Endodermal cell (in vitro differentiated cells): ENCODE data around the gene GSAP. TPM values are rescaled to one million over a fixed set of nuclear protein-coding genes. Genes with fewer than 3 reads are reported as not detected.

Experiments used
- DNase-seq: peaks from one replicate; pipeline ENCODE4 v3.0.0-alpha.2; 2017
- H3K27ac ChIP-seq: 2 replicates; pipeline ENCODE4 v1.5.1; 2013; ENCODE audit warnings: mild to moderate bottlenecking, low read depth, low read length, moderate library complexity
- H3K27me3 ChIP-seq: 2 replicates; pipeline ENCODE4 v1.6.1; 2013; ENCODE audit warnings: mild to moderate bottlenecking, low read length, moderate library complexity; ENCODE audit not compliant: insufficient read depth, control insufficient read depth, poor library complexity, severe bottlenecking
- H3K36me3 ChIP-seq: 2 replicates; pipeline ENCODE4 v1.7.0; 2013; ENCODE audit warnings: mild to moderate bottlenecking, low read length, moderate library complexity; ENCODE audit not compliant: control insufficient read depth, insufficient read depth
- H3K4me1 ChIP-seq: one replicate; pipeline ENCODE4 v1.7.0; 2013; ENCODE audit warnings: low read length; ENCODE audit not compliant: control insufficient read depth, insufficient read depth
- H3K4me3 ChIP-seq: 2 replicates; pipeline ENCODE4 v1.5.1; 2013; ENCODE audit warnings: mild to moderate bottlenecking, low read length, moderate library complexity
- H3K9ac ChIP-seq: 2 replicates; pipeline ENCODE4 v1.6.1; 2013; ENCODE audit warnings: mild to moderate bottlenecking, low read length, moderate library complexity; ENCODE audit not compliant: poor library complexity, severe bottlenecking; ENCODE audit errors: extremely low read depth
- H3K9me3 ChIP-seq: 2 replicates; pipeline ENCODE4 v1.6.1; 2013; ENCODE audit warnings: mild to moderate bottlenecking, low read length, moderate library complexity; ENCODE audit not compliant: control insufficient read depth
- H3K27ac Mint-ChIP-seq: 2 replicates; pipeline ENCODE4 v1.8.0; 2020; ENCODE audit warnings: mixed read lengths
- H3K27me3 Mint-ChIP-seq: 2 replicates; pipeline ENCODE4 v1.8.0; 2021; ENCODE audit warnings: mild to moderate bottlenecking, mixed read lengths; ENCODE audit not compliant: insufficient read depth
- H3K36me3 Mint-ChIP-seq: 2 replicates; pipeline ENCODE4 v1.8.0; 2020; ENCODE audit warnings: low read depth, mixed read lengths
- H3K4me1 Mint-ChIP-seq: 2 replicates; pipeline ENCODE4 v1.8.0; 2020; ENCODE audit warnings: mixed read lengths
- H3K4me3 Mint-ChIP-seq: 2 replicates; pipeline ENCODE4 v1.8.0; 2020; ENCODE audit warnings: mild to moderate bottlenecking, moderate library complexity, mixed read lengths
- H3K9me3 Mint-ChIP-seq: 2 replicates; pipeline ENCODE4 v1.8.0; 2020; ENCODE audit warnings: mild to moderate bottlenecking, mixed read lengths
- WGBS, 2 experiments: methylation state at CpG; one replicate each; pipeline versions ENCODE4 v1.1.5 to v1.1.7; 2013; ENCODE audit warnings: missing lambda C conversion rate in 2 of 2, mixed read lengths in 1 of 2; ENCODE audit not compliant: insufficient coverage in 1 of 2, insufficient read length in 1 of 2; 5-methylcytosine and 5-hydroxymethylcytosine counted together
- total RNA-seq, 2 donors: library from RNA; stranded (reverse); fragmentation: NEBNext Ultra II Directional in 1 of 2; extraction: Animal tissue kit (Norgen Biotek cat#: 25700) in 1 of 2; gene quantifications; 2 replicates in 1 of 2; 3 replicates in 1 of 2; pipeline ENCODE4 v1.2.1, GENCODE V29; 2021
- TF ChIP-seq, protein P1 (sequence below): fragments of 200-600 bp; sonication (generic); conservative IDR thresholded peaks from 2 replicates; pipeline ENCODE4 v1.5.0; 2021; ENCODE audit warnings: antibody characterized with exemption, mild to moderate bottlenecking

GSAP gene
- total RNA-seq, 2 donors from 2014 or later: 0.82 to 0.90 TPM

DNA sequence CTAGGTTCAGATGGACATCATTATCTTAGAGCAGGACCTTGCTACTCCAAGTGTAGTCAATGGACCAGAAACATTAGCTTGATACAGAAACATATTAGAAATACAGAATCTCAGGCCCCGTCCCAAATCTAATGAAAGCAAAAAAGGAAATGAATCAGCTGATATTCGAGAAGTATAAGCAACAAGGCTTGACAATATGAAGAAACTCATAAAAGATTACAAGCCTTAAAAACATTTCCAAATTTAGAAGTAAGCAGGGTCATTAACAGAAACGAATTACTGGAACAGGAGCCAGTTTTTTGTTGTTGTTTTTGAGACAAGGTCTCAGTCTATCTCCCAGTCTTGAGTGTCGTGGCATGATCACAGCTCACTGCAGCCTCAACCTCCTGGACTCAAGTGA lies 40.5 kb upstream of the GSAP start:
- H3K27me3 Mint-ChIP-seq: no peaks in the 10 kb centered on the region

DNA sequence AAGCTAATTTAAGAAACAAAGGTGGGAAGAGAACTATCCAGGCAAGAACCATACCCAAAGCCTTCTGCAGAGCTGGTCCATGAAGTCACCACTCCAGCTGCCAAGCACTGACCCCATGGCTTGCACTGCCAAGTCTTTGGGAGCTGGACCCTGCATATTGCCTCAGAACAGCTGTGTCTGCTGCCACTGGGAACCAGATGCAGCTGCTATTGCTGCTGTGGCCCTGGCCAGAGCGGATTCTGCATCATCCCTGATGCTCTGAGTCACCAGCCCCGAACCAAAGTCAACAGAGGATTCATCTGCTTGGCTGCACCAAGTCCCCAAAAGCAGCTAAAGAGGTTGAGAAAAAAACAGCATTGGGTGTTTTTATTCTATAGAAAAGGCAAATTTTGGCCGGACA lies 39.2 kb upstream of the GSAP start:
- no peak overlapping the region for H3K27ac ChIP-seq
- H3K36me3 Mint-ChIP-seq: no peaks in the 10 kb centered on the region
- H3K4me1 ChIP-seq: no peaks in the 10 kb centered on the region
- peaks cover 1% of the 10 kb centered on the region for H3K9me3 Mint-ChIP-seq
- H3K4me3 ChIP-seq: no peak overlapping the region
- no peak overlapping the region for H3K4me3 Mint-ChIP-seq
- H3K9me3 ChIP-seq: no peaks in the 10 kb centered on the region
- no peaks in the 10 kb centered on the region for H3K36me3 ChIP-seq
- TF ChIP-seq, protein P1, sequence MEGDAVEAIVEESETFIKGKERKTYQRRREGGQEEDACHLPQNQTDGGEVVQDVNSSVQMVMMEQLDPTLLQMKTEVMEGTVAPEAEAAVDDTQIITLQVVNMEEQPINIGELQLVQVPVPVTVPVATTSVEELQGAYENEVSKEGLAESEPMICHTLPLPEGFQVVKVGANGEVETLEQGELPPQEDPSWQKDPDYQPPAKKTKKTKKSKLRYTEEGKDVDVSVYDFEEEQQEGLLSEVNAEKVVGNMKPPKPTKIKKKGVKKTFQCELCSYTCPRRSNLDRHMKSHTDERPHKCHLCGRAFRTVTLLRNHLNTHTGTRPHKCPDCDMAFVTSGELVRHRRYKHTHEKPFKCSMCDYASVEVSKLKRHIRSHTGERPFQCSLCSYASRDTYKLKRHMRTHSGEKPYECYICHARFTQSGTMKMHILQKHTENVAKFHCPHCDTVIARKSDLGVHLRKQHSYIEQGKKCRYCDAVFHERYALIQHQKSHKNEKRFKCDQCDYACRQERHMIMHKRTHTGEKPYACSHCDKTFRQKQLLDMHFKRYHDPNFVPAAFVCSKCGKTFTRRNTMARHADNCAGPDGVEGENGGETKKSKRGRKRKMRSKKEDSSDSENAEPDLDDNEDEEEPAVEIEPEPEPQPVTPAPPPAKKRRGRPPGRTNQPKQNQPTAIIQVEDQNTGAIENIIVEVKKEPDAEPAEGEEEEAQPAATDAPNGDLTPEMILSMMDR: no peak
- H3K27me3 Mint-ChIP-seq: no peaks in the 10 kb centered on the region
- no peak overlapping the region for H3K27ac Mint-ChIP-seq
- H3K4me1 Mint-ChIP-seq: peaks cover 6% of the 10 kb centered on the region
- no peak overlapping the region for H3K9ac ChIP-seq
- DNase-seq: no peak
- no peaks in the 10 kb centered on the region for H3K27me3 ChIP-seq
- 90 to 100% methylated on average over 2 to 3 of the region's 3 CpGs for WGBS, 2 experiments

More for the DNA sequence above, 40.5 kb upstream of the GSAP start:
- peaks cover 12% of the 10 kb centered on the region for H3K4me1 Mint-ChIP-seq
- peaks cover 1% of the 10 kb centered on the region for H3K9me3 Mint-ChIP-seq
- H3K36me3 ChIP-seq: no peaks in the 10 kb centered on the region
- H3K27ac Mint-ChIP-seq: no peak overlapping the region
- H3K27ac ChIP-seq: no peak overlapping the region
- no peak for DNase-seq
- TF ChIP-seq, protein P1: no peak
- H3K36me3 Mint-ChIP-seq: no peaks in the 10 kb centered on the region
- H3K4me3 Mint-ChIP-seq: no peak overlapping the region
- H3K9ac ChIP-seq: no peak overlapping the region
- WGBS, 2 experiments: 98 to 100% methylated on average over 1 to 4 of the region's 4 CpGs
- no peak overlapping the region for H3K4me3 ChIP-seq
- no peaks in the 10 kb centered on the region for H3K27me3 ChIP-seq
- H3K9me3 ChIP-seq: no peaks in the 10 kb centered on the region
- H3K4me1 ChIP-seq: no peaks in the 10 kb centered on the region

DNA sequence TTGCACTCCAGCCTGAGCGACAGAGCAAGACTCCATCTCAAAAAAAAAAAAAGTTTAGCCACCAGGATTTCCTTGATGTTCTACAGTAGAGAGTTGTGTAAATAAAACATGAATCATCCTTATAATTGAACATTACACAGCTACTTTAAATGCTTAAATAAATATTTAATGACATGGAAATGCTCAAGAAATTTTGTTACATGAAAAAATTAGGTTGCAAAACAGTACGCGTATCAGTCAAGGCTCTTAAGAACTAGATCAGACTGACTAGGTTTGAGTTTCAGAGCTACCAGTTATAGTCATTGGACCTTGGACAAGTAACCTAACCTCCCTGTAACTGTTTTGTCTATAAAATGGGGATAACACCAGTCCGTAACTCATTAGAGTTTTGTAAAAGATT lies 38.7 kb upstream of the GSAP start:
- Histone ChIP-seq H3K36me3 (no peaks in the 10 kb centered on the region), H3K27me3 (no peaks in the 10 kb centered on the region), H3K27ac (no peak overlapping the region), H3K4me1 (no peaks in the 10 kb centered on the region), H3K9ac (no peak overlapping the region), H3K4me3 (no peak overlapping the region), H3K9me3 (no peaks in the 10 kb centered on the region)
- no peaks in the 10 kb centered on the region for H3K36me3 Mint-ChIP-seq
- TF ChIP-seq, protein P1: no peak
- H3K4me1 Mint-ChIP-seq: peaks cover 5% of the 10 kb centered on the region
- no peak overlapping the region for H3K27ac Mint-ChIP-seq
- H3K9me3 Mint-ChIP-seq: peaks cover 1% of the 10 kb centered on the region
- WGBS, 2 experiments: 93 to 99% methylated on average over 3 to 4 of the region's 4 CpGs
- H3K4me3 Mint-ChIP-seq: no peak overlapping the region
- DNase-seq: no peak
- H3K27me3 Mint-ChIP-seq: no peaks in the 10 kb centered on the region
